ENCODE measurements around the gene TMEM45A. TPM values are rescaled to one million over a fixed set of nuclear protein-coding genes. Genes with fewer than 3 reads are reported as not detected.
"Not testable (repeated sequence)": the region's sequence is repeated elsewhere in the genome, so short reads cannot be mapped to it uniquely, and the experiment has no call there.

The TMEM45A gene
- total RNA-seq, 1 donor from 2014 or later, result 20.6 TPM

- ATAC-seq (peak; percentile 54), DNase-seq (ENCODE audit: low spot score) (no peak)
- intact Hi-C loops (cut with DNase I), result no loop called here
These were observed 33.6 kb downstream of the TMEM45A start for GRCh38 chr3:100525753-100526612.

GRCh38 chr3:100526613-100527346 lies 34.4 kb downstream of the TMEM45A start:
- intact Hi-C loops (cut with DNase I), result no loop called here
- ATAC-seq (peak; percentile 86), DNase-seq (ENCODE audit: low spot score) (no peak)

- intact Hi-C loops (cut with DNase I), result no loop called here
- ATAC-seq (peak; percentile 69), DNase-seq (ENCODE audit: low spot score) (no peak)
These were observed 34.9 kb downstream of the TMEM45A start for GRCh38 chr3:100527347-100527735.

GRCh38 chr3:100531093-100531492 lies 38.7 kb downstream of the TMEM45A start:
- no peak for DNase-seq (ENCODE audit: low spot score)
- intact Hi-C loops (cut with DNase I), result no loop called here

GRCh38 chr3:100532411-100532810 lies 40.0 kb downstream of the TMEM45A start:
- no peak for ATAC-seq
- DNase-seq (ENCODE audit: low spot score), result no peak
- intact Hi-C loops (cut with DNase I), result no loop called here

More at GRCh38 chr3:100531093-100531492, 38.7 kb downstream of the TMEM45A start:
- ATAC-seq, result no peak

GRCh38 chr3:100533176-100533575 lies 40.8 kb downstream of the TMEM45A start:
- DNase-seq (ENCODE audit: low spot score) (no peak), ATAC-seq (no peak)
- intact Hi-C loops (cut with DNase I), result no loop called here

GRCh38 chr3:100535610-100535943 lies 43.2 kb downstream of the TMEM45A start:
- DNase-seq (ENCODE audit: low spot score) (no peak), ATAC-seq (peak; percentile 48)
- intact Hi-C loops (cut with DNase I), result no loop called here

GRCh38 chr3:100536093-100536492 lies 43.7 kb downstream of the TMEM45A start:
- DNase-seq (ENCODE audit: low spot score) (no peak), ATAC-seq (peak; percentile 61)
- intact Hi-C loops (cut with DNase I), result no loop called here

GRCh38 chr3:100537646-100538338 lies 45.4 kb downstream of the TMEM45A start:
- DNase-seq (ENCODE audit: low spot score), result no peak
- intact Hi-C loops (cut with DNase I), result no loop called here
- ATAC-seq, result no peak

GRCh38 chr3:100538339-100538706 lies 45.9 kb downstream of the TMEM45A start:
- intact Hi-C loops (cut with DNase I), result no loop called here
- no peak for ATAC-seq
- no peak for DNase-seq (ENCODE audit: low spot score)

- DNase-seq (ENCODE audit: low spot score) (no peak), ATAC-seq (no peak)
- intact Hi-C loops (cut with DNase I), result no loop called here
These were observed 48.4 kb downstream of the TMEM45A start for GRCh38 chr3:100540791-100541334.

- DNase-seq (ENCODE audit: low spot score); intact Hi-C loops (cut with DNase I); ATAC-seq: not testable (repeated sequence)
These were observed 49.0 kb downstream of the TMEM45A start for GRCh38 chr3:100541428-100541827.

- intact Hi-C loops (cut with DNase I), result no loop called here
- ATAC-seq (no peak), DNase-seq (ENCODE audit: low spot score) (no peak)
These were observed 53.0 kb downstream of the TMEM45A start for GRCh38 chr3:100545371-100545770.

- intact Hi-C loops (cut with DNase I), result no loop called here
- DNase-seq (ENCODE audit: low spot score), result no peak
- ATAC-seq, result no peak
These were observed 53.8 kb downstream of the TMEM45A start for GRCh38 chr3:100546020-100546744.

GRCh38 chr3:100548053-100548452 lies 55.6 kb downstream of the TMEM45A start:
- intact Hi-C loops (cut with DNase I), result no loop called here
- peak; percentile 48 for ATAC-seq
- no peak for DNase-seq (ENCODE audit: low spot score)

- DNase-seq (ENCODE audit: low spot score), result no peak
- no peak for ATAC-seq
- intact Hi-C loops (cut with DNase I), result no loop called here
These were observed 61.4 kb downstream of the TMEM45A start for GRCh38 chr3:100553618-100554372.

GRCh38 chr3:100554373-100554676 lies 61.9 kb downstream of the TMEM45A start:
- ATAC-seq, result no peak
- intact Hi-C loops (cut with DNase I), result no loop called here

GRCh38 chr3:100556673-100557310 lies 64.4 kb downstream of the TMEM45A start:
- no peak for DNase-seq (ENCODE audit: low spot score)
- intact Hi-C loops (cut with DNase I), result no loop called here
- peak; percentile 61 for ATAC-seq

More at GRCh38 chr3:100554373-100554676, 61.9 kb downstream of the TMEM45A start:
- DNase-seq (ENCODE audit: low spot score), result no peak

Data from sciatic nerve (tissue), 2 donors.